LoVo (cell line): ENCODE measurements around the gene UGGT2.
"Not testable (repeated sequence)": the region's sequence is repeated elsewhere in the genome, so short reads cannot be mapped to it uniquely, and the experiment has no call there.

Experiments used
- DNase-seq: peaks from one replicate; pipeline ENCODE4 v3.0.0-alpha.2; 2016; ENCODE audit warnings: low spot score

UGGT2 gene

DNA sequence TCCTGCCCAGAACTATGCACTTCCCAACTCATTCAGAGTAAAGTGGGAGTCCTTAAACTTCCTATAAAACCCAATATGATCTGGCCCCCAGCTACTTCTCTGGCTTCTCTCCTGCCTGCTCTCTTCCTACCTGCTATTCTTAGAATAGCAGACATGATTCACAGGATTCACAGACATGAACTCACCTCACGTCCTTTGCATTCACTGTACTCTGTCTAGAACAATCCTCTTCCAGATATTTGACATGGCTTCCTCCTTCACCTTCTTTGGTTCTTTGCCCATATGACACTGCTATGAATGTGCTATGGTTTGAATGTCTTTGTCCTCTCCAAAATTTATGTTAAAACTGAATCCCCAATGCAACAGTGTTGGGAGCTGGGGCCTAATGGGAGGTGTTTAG, 154.9 kb downstream of the UGGT2 start:
- no peak for DNase-seq

DNA sequence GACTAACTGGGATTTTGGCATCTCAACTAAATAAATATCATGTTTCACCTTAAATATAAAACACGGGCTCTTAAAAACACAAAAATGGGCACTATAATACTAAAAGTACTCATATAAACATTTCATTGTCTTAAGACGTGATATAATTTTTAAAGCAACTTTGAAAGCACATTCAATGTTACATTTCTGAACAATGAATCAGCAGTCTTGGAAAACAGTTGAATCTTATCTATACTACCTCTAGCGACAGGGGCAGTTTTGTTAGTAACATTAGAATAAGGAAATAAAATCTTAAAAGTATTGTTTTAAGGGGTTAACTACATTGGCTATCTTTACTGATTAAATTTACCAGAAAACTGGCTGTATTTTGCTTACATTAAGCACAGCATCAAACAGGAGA, 156.9 kb downstream of the UGGT2 start:
- no peak for DNase-seq

DNA sequence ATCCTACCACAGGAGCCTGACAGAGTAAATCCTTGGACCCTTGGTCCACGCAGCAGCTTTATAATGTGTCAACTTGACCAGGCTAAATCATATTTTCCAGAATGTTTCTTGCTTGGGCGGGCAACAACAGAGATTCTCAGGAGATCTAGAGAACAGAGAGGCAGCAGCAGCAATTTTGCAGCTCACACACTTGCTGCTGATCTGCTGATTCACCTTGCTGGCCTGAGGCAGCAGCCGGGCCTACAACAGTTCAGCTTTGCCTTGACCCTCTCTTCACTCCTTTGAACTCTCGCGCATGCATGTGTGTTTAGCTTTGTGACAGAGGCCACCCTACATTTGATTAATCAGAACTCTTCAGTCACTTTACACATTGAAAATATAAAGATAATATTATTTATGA, 159.3 kb downstream of the UGGT2 start:
- DNase-seq, result no peak

DNA sequence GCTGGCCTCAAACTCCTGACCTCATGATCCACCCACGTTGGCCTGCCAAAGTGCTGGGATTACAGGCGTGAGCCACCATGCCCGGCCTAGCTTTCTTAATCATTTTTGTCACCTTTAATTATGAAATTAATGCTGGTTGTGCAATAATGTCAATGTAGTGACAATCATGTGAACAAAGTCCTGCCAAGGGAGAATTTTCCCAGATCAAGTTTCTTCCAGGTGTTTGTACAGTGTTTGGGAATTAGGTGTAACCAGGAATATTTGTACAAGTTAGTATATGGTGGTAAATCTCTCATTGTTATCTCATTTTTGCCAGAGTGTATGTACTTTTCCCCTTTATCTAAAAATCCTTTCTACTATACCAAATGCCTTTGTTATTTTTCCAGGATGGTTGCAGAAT, 171.1 kb downstream of the UGGT2 start:
- no peak for DNase-seq

DNA sequence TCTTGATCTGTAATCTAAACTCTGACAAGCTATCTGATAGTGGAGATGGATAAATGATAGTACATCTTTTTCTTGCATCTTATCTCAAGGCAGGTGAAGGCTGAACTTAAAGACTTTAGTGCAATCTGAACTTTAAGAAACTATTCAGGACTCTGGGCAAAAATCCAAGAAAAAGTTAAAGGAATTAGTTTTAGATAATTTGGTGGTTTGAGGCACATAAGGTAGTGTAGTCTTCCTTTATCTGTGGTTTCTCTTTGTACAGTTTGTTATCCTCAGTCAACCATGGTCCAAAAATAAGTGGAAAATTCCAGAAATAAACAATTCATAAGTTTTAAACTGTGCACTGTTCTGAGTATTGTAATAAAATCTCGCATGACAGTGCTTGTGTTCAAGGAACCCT, 172.9 kb downstream of the UGGT2 start:
- DNase-seq, result no peak

DNA sequence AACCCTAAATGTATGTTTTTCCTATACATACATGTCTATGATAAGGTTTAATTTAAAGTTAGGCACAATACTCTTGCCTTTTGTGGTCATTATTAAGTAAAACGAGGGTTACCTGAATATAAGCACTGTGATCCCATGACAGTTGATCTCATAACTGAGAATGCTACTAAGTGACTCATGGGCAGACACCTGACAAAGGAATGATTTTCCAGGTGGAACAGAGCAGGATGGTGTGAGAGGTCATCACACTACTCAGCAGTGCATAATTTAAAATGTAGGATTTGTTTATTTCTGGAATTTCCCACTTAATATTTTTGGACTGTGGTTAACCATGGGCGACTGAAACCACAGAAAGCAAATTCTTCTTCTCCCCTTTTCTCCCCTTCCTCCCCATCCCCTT, 178.9 kb downstream of the UGGT2 start:
- no peak for DNase-seq

DNA sequence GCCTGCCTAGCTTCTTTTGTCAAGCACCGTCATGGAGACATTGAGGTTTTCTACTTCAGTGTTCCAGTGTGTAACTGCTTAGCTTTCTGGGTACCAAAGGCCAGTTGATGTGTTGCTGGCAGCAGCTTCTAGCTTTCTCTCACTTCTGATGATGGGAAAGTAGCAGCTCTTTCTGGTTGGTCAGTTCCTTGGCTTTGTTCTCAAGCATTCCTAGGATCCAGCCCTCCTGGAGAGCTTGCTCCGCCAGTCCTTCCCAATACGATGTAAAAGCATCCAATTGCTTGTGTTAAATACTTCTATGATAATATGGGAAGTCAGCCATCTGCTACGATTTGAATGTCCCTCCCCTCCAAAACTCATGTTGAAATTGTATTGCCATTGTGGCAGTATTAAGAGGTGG, 182.8 kb downstream of the UGGT2 start:
- DNase-seq, result no peak

DNA sequence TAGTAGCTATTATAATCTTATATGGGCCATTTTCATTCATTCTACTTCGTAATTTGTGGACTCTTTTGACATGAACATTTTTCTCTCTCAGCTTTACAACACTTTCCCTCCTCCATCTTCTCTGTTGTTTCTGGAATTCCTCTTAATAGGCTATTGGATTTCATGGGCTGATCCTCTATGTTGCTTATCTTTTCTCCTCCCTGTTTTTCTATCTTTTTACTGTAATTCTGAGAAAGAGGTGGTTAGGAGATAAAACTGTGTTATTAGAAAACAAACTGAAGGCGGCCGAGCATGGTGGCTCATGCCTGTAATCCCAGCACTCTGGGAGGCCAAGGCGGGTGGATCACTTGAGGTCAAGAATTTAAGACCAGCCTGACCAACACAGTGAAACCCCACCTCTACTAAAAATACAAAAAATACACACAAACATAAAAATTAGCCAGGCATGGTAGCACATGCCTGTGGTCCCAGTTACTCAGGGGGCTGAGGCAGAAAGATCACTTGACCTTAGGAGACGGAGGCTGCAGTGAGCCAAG, 188.1 kb downstream of the UGGT2 start:
- DNase-seq, result no peak

DNA sequence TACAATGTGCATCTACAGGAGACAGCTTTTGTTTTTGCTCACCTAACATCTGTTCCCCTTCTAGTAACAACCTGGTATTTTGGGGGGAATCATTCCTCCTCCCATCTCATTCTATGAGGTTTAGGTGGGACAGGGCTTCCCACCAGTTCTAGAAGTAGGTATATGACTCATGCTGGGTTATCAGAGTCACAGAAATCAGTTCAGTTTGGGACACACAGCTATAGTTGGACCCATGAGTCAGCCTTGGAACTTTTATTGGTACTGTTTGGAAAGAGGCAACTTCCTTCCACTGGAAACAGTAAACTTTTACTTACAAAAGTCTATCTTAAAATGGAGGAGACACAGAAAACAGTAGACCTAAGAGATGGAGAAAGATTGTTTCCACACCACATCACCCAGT, 190.8 kb downstream of the UGGT2 start:
- DNase-seq, result no peak

DNA sequence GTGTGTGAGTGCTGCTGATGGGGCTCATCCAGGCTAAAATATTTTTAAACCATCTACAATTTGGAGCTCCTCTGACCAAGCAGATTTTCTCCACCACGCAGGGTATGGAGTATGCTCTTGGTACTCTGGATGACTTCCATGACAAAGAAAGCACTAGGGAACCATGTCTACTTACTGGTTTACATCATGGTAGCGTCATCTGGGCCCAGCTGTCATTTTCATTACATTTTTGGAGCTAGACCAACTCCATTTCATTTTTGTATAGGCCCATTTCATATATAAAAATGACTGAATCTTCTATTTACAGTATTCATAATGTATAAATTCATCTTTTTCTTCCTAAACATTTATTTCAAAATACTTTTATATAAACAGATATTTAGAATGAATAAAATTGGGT, 191.9 kb downstream of the UGGT2 start:
- no peak for DNase-seq

DNA sequence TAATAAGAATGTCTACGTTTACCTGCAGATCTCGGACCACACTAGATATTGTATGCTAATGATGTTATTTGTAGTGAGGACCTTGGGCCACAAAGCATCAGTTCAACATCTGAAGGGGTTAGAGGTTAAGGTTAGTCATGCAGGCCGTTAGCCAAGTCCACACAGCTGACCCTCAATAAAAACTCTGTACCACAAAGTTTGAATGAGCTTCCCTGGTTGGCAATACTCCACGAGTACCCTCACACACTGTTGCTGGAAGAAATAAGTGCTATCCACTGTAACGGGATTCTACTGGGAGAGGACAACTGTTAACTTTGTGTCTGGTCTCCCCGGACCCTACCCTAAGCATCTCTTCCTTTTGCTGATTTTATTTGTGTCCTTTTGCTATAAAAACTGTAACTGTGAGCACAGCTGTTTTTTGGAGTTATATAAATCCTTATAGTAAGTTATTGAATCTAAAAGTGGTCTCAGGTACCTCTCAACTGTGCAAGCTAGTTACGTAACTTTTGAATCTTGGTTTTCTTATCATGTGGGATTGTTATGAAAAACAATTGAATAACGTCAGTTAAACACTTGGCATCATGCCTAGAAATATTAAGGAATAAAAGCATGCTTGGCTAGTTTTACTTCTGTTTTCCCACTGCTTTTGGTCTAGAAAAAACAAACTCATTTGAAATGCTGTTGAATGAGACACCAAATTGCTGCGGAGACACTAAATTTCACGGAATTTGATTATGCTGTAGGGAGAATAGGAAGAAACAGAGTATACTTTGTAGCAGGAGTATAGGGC, 194.7 kb downstream of the UGGT2 start:
- DNase-seq, result no peak

DNA sequence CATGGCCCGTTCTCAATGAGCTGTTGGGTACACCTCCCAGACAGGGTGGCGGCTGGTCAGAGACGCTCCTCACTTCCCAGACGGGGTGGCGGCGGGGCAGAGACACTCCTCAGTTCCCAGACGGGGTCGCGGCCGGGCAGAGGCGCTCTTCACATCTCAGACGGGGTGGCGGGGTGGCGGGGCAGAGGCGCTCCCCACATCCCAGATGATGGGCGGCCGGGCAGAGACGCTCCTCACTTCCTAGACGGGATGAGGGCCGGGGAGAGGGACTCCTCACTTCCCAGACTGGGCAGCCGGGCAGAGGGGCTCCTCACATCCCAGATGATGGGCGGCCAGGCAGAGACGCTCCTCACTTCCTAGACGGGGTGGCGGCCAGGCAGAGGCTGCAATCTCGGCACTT, 207.5 kb downstream of the UGGT2 start:
- DNase-seq, result not testable (repeated sequence)

DNA sequence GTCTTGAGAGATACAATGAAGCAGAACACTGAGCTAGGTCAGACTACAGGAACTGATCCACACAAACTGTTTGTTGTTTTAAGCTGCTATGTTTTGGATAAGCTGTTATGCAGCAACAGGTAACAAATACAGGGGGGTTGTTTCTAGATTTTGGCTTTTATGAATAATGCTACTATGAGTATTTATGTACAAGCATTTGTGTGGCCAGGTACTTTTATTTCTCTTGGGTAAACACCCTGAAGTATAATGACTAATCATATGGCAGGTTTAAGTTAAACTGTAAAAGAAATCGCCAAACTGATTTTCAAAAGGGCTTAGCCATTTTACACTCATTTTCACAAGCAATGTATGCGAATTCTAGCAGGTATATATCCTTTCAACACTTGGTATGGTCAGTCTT, 210.3 kb downstream of the UGGT2 start:
- no peak for DNase-seq

DNA sequence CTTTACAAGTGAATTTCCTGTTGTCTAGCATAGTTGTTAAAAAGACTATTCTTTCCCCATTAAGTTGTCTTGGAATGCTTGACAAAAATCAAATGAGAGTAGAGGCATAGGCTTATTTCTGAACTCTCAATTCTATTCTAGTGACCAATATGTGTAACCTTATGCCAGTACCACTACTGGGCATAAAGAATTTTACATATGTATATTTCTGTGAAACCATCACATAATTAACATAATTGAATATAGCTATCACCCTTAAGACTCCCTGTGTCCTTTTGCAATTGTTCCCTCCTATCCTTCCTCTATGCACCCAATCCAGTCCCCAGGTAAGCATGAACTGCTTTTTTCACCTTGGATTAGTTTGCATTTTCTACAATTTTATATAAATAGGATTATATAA, 211.3 kb downstream of the UGGT2 start:
- no peak for DNase-seq

DNA sequence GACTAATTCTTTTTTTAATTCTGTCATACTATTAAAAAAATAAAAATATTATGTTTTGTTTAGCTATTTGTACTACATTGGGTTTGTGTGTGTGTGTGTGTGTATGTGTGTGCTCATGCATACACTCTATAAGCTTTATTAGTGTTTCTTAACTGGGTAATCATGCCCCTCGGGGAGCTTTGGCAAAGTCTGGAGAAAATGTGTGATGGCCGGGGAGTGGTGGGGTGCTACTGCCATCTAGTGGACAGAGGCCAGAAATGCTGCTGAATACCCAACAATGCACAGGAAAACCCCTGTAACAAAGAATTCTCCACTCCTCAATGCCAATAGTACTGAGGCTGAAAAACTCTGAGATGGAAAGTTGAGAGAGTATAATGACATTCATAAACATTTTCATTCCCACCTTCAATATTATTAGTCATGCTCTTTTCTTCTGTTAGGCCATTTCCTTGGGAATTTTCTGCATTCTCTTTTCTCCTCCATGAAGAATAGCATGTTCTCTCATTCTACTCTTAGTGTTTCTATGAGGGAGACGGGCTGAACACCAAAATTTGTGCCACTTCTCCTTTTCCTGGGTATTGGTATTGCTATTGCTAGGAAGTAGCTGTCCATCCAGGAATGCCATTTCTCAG, 219.0 kb downstream of the UGGT2 start:
- peak; percentile 59 for DNase-seq

DNA sequence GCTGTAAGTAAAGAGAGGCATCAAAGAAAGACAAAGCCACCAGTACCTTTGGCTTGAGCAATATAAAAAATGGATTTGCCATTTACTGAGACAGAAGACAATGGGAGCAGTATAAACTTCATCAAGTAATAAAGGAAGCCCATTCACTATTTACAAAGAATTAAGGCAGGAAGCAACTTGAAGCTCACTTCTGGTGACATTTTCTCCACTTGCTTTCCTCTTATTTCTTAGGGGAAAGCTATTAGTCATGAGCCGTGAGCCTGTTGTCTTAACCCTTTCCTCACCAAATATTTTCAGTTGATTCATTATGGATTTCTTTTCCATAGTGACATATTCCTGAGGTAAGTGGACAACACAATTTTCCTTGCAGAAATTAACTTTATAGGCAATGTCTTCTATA, 219.5 kb downstream of the UGGT2 start:
- no peak for DNase-seq

DNA sequence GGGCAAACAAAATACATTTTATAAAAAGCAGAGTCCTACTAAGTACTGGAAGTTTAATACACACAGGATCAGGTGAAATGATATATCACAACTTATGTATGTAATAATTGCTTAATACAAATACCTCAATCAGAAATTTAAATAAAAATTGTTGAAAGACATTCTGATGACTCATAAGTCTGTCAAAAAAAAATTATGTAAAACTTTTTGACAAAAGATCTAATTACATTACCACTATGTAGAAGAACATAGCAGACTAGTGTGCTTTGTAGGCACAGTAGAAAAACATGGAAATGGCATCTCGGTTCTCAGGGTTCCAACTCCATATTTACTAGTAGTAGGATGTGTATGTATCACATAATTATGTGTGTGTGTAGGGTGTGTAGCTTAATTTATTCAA, 220.1 kb downstream of the UGGT2 start:
- DNase-seq, result no peak

DNA sequence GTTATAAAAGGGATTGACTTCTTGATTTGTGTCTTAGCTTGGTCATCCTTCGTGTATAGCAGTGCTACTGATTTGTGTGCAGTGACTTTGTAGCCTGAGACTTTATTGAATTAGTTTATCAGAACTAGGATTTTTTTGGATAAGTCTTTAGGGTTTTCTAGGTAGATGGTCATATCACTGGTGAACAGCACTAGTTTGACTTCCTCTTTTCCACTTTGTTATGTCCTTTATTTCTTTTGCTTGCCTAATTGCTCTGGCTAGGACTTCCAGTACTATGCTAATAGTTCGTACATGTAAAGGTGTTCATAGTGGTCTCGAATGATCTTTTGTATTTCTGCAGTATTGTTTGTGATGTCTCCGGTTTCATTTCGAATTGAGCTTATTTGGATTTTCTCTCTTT, 230.9 kb downstream of the UGGT2 start:
- DNase-seq, result no peak

DNA sequence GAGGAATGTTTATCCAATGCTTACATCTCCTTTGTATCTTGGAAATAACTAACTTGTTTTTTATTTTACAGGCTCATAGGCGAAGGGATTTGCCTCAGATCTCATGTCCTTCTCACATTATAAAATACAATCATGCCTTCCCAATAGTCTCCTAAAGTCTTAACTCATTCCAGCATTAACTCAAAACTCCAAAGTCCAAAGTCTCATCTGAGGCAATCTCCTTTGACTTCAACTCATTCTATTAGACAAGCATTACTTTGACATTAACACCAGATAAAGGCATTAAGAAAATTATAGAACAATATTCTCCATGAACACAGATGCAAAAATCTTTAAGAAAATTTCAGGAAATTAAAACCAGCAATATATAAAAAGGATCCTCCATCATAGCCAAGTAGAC, 238.7 kb downstream of the UGGT2 start:
- no peak for DNase-seq

DNA sequence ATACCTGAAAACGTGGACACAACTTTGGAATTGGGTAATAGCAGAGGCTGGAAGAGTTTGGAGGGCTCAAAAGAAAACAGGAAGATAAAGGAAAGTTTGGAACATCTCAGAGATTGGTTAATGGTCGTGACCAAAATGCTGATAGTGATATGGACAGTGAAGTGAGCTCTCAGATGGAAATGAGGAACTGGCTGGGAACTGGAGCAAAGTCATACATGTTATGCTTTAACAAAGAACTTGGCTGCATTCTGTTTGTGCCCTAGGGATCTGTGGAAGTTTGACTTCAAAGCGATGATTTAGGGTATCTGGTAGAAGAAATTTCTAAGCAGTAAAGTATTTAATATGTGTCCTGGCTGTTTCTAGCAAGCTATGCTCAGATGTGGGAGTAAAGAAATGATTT, 240.1 kb downstream of the UGGT2 start:
- no peak for DNase-seq

DNA sequence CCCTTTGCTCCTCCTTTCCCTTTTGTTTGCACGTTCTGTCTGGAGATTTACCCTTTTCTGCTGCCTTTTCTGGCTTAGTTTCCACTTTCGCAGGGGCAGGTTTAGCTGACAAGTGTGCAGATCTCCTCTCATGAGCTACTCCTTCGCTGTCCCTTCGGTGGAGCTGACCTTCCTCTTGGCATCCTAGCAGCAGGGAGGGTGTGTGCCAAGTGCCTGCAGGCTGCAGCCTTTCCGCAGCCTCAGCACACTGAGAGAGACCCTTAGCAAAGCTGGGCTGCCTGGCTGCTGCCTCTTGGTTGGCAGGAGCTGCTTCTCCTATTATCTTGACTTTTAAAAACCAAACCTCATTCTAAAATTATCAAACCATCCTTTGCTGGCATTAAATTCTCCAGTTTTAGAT, 243.8 kb downstream of the UGGT2 start:
- no peak for DNase-seq

DNA sequence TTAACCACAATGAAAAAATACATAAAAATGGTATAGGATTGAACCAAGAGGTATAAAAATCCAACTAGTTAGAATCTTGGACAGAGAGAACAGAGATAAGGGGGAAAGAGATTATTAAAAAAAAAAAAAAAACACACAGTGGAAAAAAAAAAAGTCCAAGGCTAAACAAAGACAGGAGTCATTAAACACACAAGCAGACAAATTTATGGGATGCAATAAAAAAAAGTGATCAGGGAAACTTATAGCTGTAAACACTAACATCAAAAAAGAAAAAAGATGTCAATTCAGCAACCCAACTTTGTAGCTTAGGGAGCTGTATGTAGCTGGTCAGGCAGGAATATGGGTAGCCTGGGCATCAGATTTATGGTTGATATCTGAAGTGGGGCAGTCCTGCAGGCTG, 247.3 kb downstream of the UGGT2 start:
- DNase-seq, result no peak

DNA sequence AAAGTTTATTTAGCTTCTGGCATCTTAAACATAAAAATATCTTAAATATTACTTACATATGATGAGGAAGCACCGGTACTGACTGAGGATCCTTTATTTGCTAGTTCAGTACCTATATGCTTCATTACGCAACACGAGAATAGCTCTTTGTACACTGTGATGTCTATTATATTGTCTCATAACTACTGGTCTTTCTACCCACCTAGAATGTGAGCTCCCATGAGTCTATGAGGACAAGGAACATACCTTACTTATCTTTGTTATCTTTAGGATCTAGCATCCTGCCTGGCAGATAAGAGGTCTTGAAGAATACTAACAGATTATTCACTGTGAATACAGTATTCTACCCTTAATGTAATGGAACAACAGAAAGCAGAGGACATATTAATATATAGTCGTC, 251.4 kb downstream of the UGGT2 start:
- DNase-seq, result no peak

DNA sequence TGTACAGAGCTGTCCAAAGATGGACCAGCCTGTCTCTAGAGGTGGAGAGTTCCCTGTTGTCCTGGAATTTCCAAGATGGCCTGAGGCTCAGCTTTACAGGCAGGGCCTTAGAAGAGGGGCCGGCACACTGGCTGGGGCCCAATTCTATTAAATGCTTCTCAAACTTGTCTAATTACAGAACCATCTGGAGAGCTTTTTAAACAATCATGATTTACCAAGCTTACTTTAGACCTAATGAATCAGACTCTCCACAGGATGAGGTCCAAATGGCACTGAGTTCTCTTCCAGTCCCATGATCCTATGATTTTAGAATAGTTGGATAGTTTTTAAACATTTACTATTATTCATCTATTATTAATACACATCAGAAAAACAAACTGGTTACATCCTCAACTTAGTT, 252.8 kb downstream of the UGGT2 start:
- DNase-seq, result no peak
